ENCODE results near the gene PRDM2. TPM values are rescaled to one million over a fixed set of nuclear protein-coding genes. Genes with fewer than 3 reads are reported as not detected.
"Not testable (repeated sequence)": the region's sequence is repeated elsewhere in the genome, so short reads cannot be mapped to it uniquely, and the experiment has no call there.

The PRDM2 gene
- polyA plus RNA-seq, 4 donors, result 32.0 to 42.0 (median 40.6) TPM

DNA sequence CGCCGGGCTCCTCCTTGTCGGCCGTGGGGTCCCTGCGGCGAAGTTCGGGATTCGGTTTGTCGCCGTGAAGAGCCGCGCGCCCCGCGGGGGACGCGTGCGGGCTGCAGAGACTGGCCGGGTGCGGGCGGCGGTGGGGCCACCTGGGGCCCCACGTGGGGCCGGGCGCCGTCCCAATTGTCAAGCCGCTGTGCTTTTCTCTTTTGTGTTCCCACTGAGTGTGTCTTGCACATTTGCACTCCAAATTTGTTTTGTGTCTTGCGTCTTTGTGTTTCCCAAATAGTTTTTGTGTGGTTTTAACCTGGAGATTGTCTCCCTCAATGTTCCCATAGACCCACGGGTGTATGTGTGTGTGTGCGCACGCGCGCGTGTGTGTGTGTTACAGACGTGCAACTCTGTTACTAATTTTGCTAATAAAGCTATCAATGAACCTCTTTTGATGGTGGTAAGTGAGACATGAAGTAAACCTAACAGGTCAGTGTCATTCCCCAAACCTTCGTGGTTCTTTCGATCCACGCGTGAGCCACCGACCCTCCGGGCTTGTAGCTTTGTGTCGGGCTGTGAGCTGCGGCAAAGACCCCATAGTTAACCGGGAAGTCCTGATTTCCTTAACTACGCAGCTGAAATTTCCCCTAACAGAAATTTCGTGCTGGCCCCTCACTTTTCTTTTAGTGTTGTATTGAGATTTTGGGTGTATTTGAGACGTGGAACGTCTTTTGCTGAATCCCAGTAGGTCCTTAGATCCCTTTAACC is 708 bp downstream of the PRDM2 start:
- peak in 1 of 4 donors; percentile 39 for DNase-seq (ENCODE audit: low read depth in 4 of 4, low spot score in 3 of 4)

DNA sequence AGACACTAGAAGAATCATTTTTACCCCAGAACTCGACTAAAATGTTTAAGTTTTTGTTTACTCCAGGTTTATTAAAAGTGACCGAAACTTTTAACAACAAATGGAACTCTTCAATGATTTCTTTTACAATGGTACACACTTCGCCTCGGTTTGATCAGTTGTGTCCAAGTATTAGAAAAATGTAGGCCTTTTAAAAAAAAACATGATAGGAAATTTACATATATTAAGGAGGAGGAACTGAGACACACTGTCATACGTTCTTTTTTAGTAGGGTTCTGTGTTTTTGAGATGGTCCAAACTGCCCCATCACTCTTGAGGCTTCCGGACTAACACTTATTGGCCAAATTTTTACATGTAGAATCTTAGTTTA is 1.3 kb downstream of the PRDM2 start:
- no peak for DNase-seq (ENCODE audit: low read depth in 4 of 4, low spot score in 3 of 4)

DNA sequence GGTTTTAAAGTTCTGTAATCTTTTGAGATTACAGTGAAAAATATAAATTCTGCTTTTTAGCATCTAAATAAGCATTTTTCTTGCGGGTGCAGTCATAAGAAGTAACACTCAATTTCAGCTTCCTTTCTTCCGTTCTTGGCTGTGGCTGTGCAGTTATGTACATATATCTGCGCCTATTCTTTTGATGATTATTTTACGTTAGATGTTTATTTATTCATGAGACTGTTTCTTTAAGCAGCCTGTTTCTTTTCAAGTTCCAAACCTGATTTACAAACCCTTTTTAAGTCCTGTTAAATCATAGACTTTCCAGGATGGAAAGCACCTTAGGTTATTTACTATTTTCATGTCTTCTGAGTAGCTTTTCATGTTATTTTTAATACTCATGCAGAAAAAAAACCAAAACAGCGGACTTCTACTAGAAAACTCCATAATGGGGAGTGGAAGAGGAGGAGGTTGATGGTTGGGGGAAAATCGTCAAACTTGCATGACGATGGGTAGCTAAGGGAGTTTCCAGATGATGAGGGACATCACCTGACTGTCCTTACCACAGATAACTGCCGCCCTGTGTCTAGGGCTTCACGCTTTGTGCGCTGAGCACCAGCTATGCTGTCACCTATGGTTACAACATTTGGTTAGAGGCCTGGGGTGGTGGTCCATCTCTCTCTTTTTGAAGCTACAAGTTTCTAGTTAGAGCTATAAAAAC is 2.6 kb downstream of the PRDM2 start:
- DNase-seq (ENCODE audit: low read depth in 4 of 4, low spot score in 3 of 4), result no peak

DNA sequence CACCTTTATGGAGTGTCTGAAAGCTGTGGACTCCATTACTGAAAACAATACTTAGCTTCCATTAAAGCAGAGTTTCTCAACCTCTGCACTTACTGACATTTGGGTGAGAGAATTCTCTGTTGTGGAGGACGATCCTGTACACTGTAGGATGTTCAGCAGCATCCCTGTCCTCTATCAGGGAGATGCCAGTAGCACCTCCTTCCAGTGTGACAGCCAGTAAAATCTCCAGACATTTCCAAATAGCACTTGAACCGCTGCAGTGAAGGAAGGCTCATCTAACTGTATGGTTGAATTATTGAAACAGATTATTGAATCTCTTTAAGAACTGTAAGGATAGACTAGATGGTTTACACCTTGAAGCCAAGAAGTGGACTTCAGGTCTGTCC is 3.1 kb downstream of the PRDM2 start:
- DNase-seq (ENCODE audit: low read depth in 4 of 4, low spot score in 3 of 4), result no peak

DNA sequence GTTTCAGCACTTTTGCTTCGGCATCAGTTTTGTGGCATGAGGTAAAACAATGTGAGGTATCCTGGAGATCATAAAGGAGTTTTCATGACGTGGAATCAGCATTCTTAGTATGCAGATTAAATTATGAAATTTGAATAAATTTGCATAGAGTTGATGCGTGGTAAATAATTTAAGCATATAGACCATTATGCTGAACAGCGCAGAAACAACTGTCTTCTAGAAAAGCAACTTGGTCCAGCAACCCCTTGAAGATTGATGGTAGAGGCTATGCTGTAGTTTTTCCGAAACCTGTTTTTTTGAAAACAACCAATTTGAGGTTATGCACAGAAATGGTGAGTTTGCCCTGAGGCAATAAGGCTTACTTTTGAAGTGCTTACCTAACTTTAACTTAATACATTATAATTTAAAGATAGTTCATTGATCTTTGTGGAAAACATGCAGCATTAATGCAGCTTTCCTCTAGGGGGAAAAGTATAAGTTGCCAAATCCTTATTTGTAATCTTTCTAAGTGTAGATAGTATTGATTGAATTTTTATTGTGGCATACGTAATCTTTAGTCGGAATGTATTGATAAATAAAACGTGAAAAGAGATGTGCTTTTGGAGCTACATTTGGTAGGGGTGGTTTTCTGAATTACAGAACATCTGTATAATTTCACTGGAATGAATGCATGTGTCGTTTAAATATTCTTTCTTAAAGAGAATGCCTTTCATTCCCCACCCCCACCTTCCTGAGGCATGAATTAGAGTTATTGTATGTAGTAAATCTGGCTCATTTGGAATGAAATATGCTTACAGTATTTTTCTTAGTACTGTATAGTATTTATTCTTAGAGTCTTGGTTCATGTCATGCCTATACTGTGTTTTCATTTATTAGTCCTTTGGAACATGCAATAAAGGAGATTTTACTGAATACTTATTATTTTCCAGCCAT is 3.8 kb downstream of the PRDM2 start:
- no peak for DNase-seq (ENCODE audit: low read depth in 4 of 4, low spot score in 3 of 4)

DNA sequence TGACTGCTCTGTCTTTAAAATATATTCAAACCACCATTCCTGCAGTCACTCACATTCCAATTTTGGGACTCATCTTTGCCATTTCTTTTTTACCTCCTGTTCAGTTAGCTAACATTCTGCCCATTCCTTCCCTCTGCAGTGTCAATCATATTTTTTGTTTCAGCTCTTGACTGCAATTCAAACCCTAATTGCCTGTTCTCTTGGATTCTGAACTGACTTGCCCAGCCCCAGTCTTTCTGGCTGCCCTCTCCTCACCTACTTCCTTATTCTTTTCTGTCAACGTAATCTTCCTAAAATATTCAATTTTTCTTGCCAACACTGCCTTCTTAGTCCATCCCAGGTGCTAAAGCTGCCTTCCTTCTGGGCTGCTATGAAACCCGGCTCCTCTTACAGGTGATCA is 6.1 kb downstream of the PRDM2 start:
- no peak for DNase-seq (ENCODE audit: low read depth in 4 of 4, low spot score in 3 of 4)

DNA sequence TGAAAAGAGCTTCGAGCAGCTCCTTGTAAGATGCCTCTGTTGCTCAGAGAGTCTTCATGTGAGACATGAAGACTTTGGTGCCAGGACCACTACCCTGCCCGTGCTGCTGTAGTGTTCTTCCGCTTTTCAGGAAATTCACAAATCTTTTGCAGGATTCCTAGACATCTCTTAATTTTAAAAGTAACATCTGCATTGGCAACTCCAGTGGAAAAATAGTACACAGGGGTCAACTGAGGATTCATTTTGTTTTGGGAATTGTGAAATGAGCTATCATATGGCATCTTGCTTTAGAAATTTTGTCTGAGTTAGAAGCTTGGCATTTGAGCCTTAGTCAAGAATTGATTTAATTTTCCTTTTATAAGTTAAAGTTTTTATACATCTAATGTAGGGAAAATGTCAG is 7.2 kb downstream of the PRDM2 start:
- no peak for DNase-seq (ENCODE audit: low read depth in 4 of 4, low spot score in 3 of 4)

DNA sequence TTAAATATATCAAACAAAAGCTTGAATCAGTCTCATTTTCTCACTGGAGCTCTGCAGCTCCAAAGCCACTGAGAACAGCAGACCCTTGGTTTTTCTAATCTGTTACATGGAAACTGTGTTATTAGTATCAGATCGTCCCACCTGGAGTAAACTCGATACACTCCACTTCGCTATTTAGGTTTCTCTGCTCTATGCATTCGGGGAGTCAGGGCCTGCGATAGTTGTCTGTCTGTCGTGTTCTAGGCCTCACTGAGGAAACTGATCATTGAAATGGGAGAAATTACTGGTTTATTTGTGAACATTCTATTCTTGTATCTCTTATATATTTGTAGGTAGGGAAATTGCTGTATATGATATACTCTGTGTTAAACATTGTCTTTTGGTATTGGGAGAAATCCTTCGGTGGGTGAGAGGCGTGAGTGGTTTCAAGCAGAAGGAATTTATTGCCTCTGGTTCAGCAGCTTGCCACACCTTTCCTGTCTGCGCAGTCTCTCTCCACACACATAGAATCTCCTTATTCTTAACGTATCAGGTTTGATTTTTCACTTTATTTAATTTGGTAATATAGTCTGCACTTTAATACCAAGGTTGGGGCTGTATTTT is 8.5 kb downstream of the PRDM2 start:
- DNase-seq (ENCODE audit: low read depth in 4 of 4, low spot score in 3 of 4), result no peak

DNA sequence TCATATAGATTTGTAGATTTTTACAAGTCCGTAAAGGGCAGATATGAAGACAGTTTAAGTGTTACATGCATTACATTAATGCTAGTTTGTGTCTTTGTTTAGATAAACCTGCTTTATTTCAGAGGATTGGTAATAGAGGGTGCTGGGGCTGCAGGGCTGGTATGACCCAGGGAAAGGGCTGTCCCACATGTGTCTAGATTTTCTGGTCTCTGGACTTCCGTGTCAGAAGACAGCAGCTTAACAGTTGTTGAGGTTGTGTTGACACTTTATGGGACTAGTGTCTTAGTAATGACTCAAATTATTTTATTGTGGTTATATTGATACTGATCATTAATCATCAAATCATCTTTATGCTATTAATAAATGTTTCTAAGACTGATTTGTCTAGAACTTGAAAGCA is 10.1 kb downstream of the PRDM2 start:
- DNase-seq (ENCODE audit: low read depth in 4 of 4, low spot score in 3 of 4), result no peak

DNA sequence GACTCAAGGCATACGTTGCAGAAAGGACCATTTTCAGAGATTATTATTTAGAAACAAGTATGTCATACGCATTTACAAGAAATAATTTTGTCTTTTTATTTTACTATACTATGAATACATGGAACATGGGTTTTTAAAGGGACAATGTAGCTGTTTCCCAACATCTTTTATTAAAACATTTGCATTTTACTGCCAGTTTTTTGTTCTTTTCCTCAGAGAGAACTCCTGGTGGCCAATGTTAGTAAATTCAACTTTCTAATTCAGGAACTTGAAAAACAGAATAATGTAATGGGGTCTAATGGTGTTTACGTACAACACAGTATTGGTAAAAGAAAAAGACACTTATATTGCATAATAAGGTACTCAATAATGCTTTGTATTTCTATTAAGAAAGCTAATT is 14.9 kb downstream of the PRDM2 start:
- DNase-seq (ENCODE audit: low read depth in 4 of 4, low spot score in 3 of 4), result no peak

DNA sequence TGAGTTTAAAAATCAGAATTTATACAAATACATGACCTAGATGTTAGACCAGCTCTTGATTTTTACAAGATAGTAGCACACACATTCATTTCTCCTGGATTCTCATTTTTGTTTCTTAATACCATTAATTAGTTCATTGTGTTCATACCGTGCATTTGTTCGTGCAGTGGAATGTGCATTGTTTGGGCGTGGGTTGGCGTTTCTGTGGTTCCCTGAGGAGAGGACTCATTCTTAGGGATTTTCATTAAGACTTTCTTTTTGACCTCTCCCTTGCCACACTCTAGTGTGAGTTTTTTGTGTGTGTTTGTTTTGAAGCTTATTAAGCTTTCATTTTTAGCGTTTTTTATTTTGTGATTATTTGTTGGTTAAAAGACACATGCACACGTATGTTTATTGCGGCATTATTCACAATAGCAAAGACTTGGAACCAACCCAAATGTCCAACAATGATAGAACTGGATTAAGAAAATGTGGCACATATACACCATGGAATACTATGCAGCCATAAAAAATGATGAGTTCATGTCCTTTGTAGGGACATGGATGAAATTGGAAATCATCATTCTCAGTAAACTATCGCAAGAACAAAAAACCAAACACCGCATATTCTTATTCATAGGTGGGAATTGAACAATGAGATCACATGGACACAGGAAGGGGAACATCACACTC is 15.8 kb downstream of the PRDM2 start:
- DNase-seq (ENCODE audit: low read depth in 4 of 4, low spot score in 3 of 4), result not testable (repeated sequence)

DNA sequence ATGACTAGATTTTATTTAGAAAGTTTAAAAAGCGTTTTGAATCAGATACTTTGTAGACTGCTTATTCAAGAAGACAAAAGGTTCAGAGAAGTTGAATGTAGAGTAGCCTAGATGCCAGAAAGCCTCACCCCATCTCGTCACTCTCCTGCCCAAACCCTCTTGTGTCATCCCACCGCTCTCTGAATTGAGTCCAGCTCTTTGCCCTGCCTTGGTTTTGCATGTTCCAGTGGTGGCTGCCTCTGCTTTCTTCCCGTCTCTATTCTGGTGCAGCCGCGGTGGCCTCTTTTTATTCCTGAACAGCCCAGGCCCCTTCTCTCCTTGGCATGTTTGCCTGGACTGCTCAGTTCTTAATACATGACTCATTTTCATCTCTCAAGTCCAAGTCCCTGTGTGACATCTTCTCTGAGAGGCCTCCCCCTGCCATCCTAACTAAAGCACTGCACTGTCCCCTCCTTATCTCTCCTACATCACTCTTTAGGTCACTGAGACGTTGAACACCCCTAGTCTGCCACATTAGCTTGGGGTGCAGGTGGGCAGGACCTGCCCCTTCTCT is 22.9 kb downstream of the PRDM2 start:
- no peak for DNase-seq (ENCODE audit: low read depth in 4 of 4, low spot score in 3 of 4)

DNA sequence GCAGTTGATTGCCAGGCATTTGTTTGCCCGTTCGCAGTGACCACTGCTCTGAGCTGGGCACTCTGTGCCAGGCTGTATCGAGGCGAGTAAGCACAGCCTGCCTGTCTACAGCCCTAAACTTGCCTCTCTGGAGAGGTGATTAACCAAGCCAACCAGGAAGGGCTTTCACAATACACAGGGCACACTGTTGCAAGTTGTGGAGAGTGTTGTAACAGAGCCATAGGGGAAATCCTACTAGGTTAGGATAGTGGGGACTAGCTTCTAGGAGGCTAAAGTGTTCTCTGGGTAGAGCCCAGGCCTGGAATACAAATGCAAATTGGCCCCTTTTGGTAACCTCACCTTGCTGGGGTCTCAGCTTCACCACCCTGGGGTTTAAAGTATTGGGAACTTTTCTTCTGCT is 23.8 kb downstream of the PRDM2 start:
- no peak for DNase-seq (ENCODE audit: low read depth in 4 of 4, low spot score in 3 of 4)

DNA sequence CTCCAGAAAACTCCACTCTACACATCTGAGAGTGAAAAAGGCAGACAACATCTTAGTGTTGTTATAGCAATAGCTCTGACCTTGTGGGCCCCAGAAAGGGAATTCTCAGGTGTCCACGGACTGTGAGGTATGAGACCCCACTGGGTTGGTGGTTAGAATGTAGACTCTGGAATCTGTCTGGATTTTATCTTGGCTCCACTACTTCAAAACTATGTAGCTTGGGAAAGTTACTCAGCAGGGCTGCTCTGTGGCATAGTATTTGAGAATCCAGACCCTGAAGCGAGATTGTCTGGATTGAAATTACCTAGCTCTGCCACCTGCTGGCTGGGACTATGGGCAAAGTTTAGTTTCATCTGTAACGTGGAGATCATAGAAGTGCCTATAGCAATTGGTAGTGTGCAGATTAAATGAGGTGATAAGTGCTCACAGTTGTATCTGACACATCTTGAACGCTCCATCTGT is 25.8 kb downstream of the PRDM2 start:
- DNase-seq (ENCODE audit: low read depth in 4 of 4, low spot score in 3 of 4), result no peak

DNA sequence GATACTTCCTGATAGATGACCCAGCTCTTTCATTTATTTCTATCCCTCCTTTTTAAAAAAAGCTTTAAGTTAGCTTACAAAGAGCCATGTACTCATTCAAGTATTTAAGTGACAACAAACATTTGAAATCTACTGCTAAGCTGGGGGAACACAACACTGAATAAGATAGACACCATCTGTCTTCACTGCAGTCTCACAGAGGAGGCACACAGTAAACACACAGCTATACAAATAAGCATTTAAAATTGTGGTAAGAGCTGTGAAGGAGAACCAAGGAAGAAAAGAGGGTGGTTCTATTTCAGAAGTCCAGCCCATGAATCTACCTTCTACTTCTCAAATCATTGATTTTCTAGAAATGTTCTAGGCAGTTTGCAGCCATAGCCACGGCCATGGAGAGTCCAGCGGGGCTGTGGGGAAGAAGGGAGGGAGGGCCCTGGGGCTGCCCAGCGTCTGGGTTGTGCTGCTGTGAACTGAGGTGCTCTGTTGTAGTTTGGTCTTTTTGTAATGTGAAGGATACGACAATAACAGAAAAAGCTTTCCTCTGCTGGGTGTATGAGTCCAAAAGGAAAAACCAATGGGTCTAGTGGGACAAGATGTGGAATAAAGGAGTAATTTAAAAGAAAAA is 28.2 kb downstream of the PRDM2 start:
- DNase-seq (ENCODE audit: low read depth in 4 of 4, low spot score in 3 of 4), result no peak

DNA sequence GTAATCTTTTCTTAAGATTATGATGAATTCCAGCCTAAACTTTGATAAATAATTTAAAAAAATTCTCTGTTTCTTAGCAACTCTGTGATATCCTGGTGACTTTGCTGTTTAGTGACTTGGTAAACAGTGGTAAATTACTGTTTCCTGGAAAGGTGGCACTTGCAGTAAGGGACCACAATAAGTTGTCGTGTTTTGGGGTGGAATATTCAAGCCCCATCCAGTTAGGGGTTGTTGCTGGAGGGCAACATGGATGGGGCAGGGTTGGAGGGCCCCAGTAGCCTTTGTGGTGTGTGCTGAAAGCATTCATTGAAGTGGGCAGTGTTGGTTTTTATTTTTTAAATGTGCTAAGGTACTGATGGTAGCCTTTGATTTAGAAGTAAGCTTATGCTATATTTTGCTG is 30.3 kb downstream of the PRDM2 start:
- no peak for DNase-seq (ENCODE audit: low read depth in 4 of 4, low spot score in 3 of 4)

DNA sequence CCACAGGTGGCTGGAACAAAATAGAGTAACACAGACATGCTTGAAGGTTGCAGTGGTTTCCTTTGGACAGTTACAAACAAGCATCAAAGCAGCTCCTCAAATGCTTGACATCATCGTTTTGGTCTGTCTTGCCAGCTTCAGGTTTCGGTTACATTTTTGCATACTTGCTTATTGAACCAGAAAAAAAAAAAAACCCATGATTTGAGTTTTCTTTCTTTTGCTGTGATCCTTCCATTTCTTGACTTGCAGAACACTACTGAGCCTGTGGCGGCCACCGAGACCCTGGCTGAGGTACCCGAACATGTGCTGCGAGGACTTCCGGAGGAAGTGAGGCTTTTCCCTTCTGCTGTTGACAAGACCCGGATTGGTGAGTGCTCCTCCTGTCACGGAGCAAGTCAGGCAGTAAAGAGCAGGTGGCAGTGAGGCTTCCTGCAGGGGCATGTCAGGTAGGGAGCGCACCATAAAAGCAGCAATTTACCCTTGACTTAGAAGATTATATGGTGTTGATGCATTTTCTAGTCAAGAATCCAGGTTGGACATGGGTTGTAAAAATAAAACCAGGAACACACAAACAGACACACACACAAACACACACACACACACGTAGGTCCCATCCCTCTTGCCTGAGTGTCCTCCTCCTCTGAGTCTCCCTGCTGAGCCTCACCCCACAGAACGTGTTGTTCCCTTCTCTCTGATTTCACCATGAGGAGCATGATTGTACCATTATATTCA is 30.9 kb downstream of the PRDM2 start:
- no peak for DNase-seq (ENCODE audit: low read depth in 4 of 4, low spot score in 3 of 4)

DNA sequence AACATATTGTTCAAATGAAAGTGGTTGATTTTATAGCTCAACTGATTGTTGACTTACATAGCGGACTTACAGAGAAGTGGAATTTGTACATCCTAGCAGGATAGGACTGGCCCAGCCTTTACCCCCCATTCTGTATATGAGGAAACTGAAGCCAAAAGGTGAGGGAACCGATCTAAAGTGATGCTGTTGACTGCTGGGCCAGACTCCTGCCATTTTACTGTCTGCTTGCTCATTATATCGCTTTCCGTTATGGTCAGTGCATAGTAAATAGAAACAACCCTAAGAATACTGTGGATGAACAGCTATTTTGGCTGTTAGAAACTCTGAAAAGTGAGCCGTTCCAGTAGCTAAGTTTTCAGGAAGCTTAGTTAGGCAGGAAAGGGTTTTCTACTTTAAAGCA is 31.9 kb downstream of the PRDM2 start:
- DNase-seq (ENCODE audit: low read depth in 4 of 4, low spot score in 3 of 4), result no peak

All from right renal pelvis (tissue), 4 donors.